Measurements from ENCODE around the gene FKRP.
A peak's percentile ranks its signal among the peaks of the same experiment; 100 is the strongest.

Gene FKRP

DNA sequence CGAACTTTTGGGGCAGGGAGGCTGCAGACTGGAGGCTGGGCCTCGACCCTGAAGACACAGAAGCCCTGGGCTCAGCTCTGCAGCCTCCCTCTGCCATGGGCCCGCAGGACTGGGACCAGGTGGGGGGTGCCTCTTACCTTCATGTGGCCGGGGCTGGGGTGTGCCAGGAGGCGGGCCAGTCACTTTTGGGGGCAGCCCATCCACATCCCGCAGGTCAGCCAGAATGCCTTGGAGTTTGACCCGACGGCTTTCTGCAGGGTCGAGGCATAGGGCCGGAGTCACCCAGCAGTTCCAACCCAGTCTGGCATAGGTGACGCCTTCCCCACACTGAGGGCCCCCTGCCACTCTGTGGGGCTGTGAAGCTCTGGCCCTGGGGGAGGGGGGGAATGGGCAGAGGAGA lies 18.1 kb upstream of the FKRP start:
- H3K79me2 ChIP-seq: peaks cover 2% of the 10 kb centered on the region
- H3K9ac ChIP-seq: no peak overlapping the region
- H3K4me1 ChIP-seq: no peaks in the 10 kb centered on the region
- H3K4me2 ChIP-seq (ENCODE audit: low read length): no peak overlapping the region
- H2AFZ ChIP-seq: no peak overlapping the region
- no peaks in the 10 kb centered on the region for H3K36me3 ChIP-seq (ENCODE audit: control insufficient read depth, insufficient read depth, low read length)
- H3K27me3 ChIP-seq (ENCODE audit: control insufficient read depth, insufficient read depth, low read length): no peaks in the 10 kb centered on the region
- H3K27ac ChIP-seq: no peak overlapping the region
- no peak overlapping the region for H3K4me3 ChIP-seq (ENCODE audit: low read depth, low read length)
- H3K9me3 ChIP-seq (ENCODE audit: control insufficient read depth, low read length): no peaks in the 10 kb centered on the region
- TF ChIP-seq, protein P1, sequence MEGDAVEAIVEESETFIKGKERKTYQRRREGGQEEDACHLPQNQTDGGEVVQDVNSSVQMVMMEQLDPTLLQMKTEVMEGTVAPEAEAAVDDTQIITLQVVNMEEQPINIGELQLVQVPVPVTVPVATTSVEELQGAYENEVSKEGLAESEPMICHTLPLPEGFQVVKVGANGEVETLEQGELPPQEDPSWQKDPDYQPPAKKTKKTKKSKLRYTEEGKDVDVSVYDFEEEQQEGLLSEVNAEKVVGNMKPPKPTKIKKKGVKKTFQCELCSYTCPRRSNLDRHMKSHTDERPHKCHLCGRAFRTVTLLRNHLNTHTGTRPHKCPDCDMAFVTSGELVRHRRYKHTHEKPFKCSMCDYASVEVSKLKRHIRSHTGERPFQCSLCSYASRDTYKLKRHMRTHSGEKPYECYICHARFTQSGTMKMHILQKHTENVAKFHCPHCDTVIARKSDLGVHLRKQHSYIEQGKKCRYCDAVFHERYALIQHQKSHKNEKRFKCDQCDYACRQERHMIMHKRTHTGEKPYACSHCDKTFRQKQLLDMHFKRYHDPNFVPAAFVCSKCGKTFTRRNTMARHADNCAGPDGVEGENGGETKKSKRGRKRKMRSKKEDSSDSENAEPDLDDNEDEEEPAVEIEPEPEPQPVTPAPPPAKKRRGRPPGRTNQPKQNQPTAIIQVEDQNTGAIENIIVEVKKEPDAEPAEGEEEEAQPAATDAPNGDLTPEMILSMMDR (IDR thresholded peaks at IDR 0.05): no peak

DNA sequence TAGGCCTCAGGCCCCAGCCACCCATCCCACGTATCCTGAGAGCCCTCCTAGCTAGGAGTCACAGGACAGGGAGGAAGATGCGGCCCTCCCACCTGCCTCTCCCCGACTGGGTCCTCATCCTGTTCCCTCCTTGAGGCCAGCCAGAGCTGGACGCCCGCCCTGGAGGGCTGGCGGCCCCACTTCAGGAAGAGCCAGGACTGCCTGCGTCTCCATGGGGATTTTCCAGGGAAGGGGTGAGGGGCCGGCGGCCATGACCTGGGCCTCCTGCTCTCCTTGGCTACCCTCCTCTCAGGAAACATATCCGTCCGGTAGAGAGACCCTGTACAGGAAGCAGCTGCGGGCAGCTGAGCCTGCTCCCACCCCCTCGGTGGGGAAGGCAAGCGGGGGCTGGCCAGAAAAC lies 17.6 kb upstream of the FKRP start:
- no peak overlapping the region for H3K4me2 ChIP-seq (ENCODE audit: low read length)
- no peaks in the 10 kb centered on the region for H3K27me3 ChIP-seq (ENCODE audit: control insufficient read depth, insufficient read depth, low read length)
- H3K4me1 ChIP-seq: no peaks in the 10 kb centered on the region
- TF ChIP-seq, protein P1 (IDR thresholded peaks at IDR 0.05): no peak
- H3K9ac ChIP-seq: no peak overlapping the region
- no peak overlapping the region for H3K27ac ChIP-seq
- H3K9me3 ChIP-seq (ENCODE audit: control insufficient read depth, low read length): no peaks in the 10 kb centered on the region
- no peaks in the 10 kb centered on the region for H3K36me3 ChIP-seq (ENCODE audit: control insufficient read depth, insufficient read depth, low read length)
- no peak overlapping the region for H3K4me3 ChIP-seq (ENCODE audit: low read depth, low read length)
- H3K79me2 ChIP-seq: peaks cover 2% of the 10 kb centered on the region
- no peak overlapping the region for H2AFZ ChIP-seq

GRCh38 chr19:46728693-46729339 lies 17.0 kb upstream of the FKRP start:
- Histone ChIP-seq H3K4me3 (ENCODE audit: low read depth, low read length) (no peak overlapping the region), H3K27ac (no peak overlapping the region), H3K79me2 (peaks cover 2% of the 10 kb centered on the region), H3K4me2 (ENCODE audit: low read length) (no peak overlapping the region), H3K9ac (no peak overlapping the region), H3K9me3 (ENCODE audit: control insufficient read depth, low read length) (no peaks in the 10 kb centered on the region), H3K4me1 (no peaks in the 10 kb centered on the region), H2AFZ (no peak overlapping the region), H3K36me3 (ENCODE audit: control insufficient read depth, insufficient read depth, low read length) (no peaks in the 10 kb centered on the region), H3K27me3 (ENCODE audit: control insufficient read depth, insufficient read depth, low read length) (no peaks in the 10 kb centered on the region)
- TF ChIP-seq, protein P1 (IDR thresholded peaks at IDR 0.05): peak; percentile 95

GRCh38 chr19:46729696-46730095 lies 16.2 kb upstream of the FKRP start:
- Histone ChIP-seq H3K4me3 (ENCODE audit: low read depth, low read length) (no peak overlapping the region), H2AFZ (no peak overlapping the region), H3K4me1 (no peaks in the 10 kb centered on the region), H3K27ac (no peak overlapping the region), H3K4me2 (ENCODE audit: low read length) (no peak overlapping the region), H3K36me3 (ENCODE audit: control insufficient read depth, insufficient read depth, low read length) (no peaks in the 10 kb centered on the region), H3K9ac (no peak overlapping the region), H3K79me2 (peaks cover 2% of the 10 kb centered on the region), H3K27me3 (ENCODE audit: control insufficient read depth, insufficient read depth, low read length) (no peaks in the 10 kb centered on the region), H3K9me3 (ENCODE audit: control insufficient read depth, low read length) (no peaks in the 10 kb centered on the region)
- TF ChIP-seq, protein P1 (IDR thresholded peaks at IDR 0.05): no peak

GRCh38 chr19:46730187-46730586 lies 15.7 kb upstream of the FKRP start:
- Histone ChIP-seq H3K79me2 (peaks cover 2% of the 10 kb centered on the region), H3K9me3 (ENCODE audit: control insufficient read depth, low read length) (no peaks in the 10 kb centered on the region), H2AFZ (no peak overlapping the region), H3K4me2 (ENCODE audit: low read length) (no peak overlapping the region), H3K27ac (no peak overlapping the region), H3K36me3 (ENCODE audit: control insufficient read depth, insufficient read depth, low read length) (no peaks in the 10 kb centered on the region), H3K4me3 (ENCODE audit: low read depth, low read length) (no peak overlapping the region), H3K27me3 (ENCODE audit: control insufficient read depth, insufficient read depth, low read length) (no peaks in the 10 kb centered on the region), H3K9ac (no peak overlapping the region), H3K4me1 (no peaks in the 10 kb centered on the region)
- TF ChIP-seq, protein P1 (IDR thresholded peaks at IDR 0.05): no peak
